ENCODE results near the gene PTH.
A peak's percentile ranks its signal among the peaks of the same experiment; 100 is the strongest.

Gene PTH

DNA sequence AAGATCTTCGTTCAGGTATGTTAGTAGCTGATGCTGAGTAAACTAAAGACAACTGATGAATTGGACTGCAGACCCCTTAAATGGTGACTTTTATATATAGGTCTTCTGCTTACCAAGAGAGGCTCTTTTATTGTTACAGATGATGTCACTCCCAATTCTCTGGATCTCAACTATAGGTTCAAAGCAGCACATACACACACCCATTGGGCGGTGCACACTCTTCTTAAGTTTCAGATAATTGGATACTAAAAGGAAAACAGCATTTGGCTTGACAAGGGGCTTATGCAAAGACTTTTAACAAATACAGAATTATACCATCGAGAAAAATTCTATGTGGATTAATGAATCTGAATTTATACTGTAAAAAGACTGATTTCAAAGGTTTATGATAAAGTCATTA is at the start of gene PTH:
TSS of gene PTH (minus strand) at position 69 of the 400 bp plus-strand sequence. CDS start 3,142 bp downstream, outside the sequence.
- DNase-seq (ENCODE audit: low spot score) = no peak

DNA sequence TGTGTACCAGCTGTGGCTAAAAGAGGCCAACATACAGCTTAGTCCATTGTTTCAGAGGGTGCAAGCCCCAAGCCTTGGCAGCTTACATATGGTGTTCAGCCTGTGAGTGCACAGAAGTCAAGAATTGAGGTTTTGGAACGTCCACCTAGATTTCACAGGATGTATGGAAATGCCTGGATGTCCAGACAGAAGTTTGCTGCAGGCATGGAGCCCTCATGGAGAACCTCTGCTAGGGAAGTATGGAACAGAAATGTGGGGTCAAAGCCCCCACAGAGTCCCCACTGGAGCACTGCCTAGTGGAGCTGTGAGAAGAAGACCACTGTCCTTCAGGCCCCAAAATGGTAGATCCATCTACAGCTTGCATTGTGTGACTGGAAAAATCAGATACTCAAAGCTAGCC is 42.2 kb upstream of the PTH start:
- DNase-seq (ENCODE audit: low spot score) = no peak

DNA sequence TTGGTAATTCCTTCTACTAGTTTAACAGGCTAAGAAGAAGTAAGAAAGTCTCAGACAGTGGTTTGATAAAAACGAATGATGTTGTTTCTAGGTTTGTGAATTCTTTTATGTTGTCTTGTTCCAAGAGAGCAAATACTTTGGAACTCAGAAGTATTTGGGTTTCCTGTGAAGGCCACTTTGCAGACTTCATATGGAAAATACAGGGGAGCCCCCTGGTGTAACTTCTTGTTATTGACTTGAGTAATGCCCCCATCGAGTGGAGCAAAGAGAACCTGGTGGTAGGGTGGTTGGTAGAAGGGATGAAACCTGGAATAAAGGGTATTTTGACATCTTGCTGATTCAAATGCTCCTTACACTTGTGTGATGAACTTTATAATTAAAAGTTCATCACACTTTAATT is 40.0 kb upstream of the PTH start:
- DNase-seq (ENCODE audit: low spot score) = peak; percentile 18

DNA sequence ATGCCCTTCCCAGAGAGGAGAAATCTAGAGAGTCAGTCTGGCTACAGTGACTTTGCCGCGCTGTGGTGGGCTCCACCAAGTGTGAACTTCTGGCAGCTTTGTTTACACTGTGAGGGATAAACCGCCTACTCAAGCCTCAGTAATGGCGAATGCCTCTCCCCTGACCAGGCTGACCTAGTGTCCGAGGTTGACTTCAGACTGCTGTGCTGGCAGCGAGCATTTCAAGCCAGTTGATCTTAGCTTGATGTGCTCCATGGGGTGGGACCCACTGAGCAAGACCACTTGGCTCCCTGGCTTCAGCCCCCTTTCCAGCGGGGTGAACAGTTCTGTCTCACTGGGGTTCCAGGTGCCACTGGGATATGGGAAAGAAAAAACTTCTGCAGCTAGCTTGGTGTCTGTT is 38.6 kb upstream of the PTH start:
- DNase-seq (ENCODE audit: low spot score) = no peak

DNA sequence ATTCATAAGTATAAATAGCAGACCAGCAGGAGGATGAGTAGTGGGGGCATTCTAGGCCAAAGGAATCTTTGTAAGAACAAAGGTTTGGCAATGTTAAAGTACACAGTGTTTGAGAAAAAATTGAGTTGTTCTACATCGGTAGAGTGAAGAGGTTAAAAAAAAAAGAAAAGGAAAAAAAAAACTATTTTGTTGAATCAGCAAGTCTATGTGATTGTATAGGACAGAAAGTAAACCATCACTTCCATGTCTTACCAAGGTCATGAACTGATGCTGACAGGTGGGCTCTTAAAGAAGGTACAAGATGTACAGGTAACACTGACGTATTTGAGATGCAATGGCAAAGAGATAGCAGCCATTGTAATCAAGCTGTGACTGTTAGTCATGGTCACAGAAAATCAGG is 29.5 kb upstream of the PTH start:
- DNase-seq (ENCODE audit: low spot score) = no peak

DNA sequence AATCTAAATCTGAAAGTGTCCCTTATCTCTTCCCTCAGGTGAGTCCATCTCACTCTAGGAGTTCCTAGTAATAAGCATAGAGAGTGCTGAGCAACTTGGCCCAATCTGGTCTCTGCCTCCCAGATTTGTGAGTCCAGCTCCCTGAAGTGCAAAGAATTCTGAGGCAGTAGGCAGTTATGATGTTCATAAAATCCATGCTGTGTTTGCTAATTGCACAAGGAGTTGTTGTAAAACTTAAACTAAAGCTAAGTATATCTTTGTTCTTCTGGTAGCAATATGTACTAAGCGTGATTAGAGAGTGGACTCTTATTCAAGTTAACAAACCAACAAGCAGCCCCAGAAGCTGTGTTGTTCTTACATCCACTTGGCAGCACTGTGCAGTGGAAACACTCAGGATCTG is 7.6 kb upstream of the PTH start:
- no peak for DNase-seq (ENCODE audit: low spot score)

DNA sequence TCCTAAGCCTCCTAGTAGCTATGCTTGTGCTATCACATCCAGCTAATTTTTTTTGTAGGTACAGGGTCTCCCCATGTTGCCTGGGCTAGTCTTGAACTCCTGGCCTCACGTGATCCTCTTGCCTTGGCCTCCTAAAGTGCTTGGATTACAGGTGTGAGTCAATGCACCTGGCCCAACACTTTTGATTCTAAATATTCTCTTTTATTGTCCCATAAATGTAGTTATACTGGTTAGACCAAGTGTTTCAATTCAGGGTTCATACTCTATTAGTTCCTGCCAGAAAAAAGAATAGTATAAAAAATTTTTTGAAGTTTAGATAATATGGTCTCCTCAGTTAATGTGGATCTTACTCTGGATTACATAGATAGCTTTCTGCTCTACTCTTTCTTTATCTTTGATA is 6.7 kb upstream of the PTH start:
- DNase-seq (ENCODE audit: low spot score) = no peak

DNA sequence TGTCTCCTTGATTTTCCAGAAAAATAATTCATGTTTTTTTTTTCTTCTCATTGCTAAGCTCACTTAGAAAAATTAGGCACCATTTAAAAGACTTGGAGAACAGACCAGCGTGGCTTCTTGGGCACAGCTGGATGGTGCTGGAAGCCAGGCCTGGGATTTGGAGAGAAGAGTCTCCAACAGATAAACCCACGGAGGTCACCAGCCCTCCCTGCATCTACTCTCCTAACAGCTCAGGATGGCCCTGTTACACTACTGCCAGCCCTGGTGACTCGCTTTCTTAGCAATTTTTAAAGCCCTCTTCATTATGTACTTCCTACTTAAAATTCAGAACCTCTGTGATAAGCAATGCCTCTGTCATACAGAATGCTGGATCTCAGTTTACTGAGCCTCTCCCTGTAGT is 1.7 kb downstream of the PTH start:
- no peak for DNase-seq (ENCODE audit: low spot score)

DNA sequence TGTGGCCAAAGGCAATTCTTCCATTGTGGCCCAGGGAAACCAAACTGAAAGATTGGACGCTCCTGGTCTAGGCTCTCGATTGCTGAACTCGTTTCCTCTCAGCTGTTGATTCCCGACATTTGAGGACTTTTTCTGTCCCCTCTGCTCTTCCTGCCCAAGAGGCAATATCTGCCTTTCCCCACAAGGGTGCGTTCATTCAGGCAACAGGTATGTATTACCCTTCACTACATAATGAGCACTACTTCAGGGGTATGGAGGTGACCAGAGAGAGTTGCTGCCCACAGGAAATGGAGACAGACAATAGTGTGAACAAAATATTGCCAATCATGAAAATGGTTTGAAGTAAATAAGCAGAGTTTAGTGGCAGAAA is 8.2 kb downstream of the PTH start:
- DNase-seq (ENCODE audit: low spot score) = peak; percentile 50

DNA sequence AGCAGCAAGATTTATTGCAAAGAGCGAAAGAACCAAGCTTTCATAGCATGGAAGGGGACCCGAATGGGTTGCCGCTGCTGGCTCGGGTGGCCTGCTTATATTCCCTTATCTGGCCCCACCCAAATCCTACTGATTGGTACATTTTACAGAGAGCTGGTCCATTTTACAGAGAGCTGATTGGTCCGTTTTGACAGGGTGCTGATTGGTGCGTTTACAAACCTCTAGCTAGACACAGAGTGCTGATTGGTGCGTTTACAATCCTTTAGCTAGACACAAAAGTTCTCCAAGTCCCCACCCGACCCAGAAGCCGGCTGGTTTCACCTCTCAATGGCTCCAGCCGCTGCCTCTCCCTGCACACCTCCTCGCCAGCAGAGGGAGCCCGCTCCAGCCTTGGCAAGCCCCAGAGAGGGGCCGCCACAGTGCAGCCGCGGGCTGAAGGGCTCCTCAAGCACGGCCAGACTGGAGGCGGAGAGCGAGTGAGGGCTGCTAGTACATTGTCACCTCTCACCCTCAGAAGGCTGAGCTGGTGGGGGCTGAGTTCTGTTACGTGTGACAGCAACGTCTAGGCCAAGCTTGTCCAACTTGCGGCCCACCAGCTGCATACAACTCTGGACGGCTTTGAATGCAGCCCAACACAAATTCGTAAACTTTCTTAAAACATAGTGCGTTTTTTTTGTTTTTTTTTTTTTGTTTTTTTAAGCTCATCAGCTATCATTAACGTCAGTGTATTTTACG is 8.7 kb downstream of the PTH start:
- DNase-seq (ENCODE audit: low spot score) = peak; percentile 19

DNA sequence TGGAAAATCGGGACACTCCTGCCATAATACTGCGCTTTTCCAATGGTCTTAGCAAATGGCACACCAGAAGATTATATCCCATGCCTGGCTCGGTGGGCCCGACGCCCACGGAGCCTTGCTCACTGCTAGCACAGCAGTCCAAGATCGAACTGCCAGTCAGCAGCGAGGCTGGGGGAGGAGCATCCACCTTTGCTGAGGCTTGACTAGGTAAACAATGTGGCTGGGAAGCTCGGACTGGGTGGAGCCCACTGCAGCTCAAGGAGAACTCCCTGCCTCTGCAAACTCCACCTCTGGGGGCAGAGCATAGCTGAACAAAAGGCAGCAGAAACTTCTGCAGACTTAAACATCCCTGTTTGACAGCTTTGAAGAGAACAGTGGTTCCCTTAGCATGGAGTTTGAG is 15.6 kb downstream of the PTH start:
- no peak for DNase-seq (ENCODE audit: low spot score)

DNA sequence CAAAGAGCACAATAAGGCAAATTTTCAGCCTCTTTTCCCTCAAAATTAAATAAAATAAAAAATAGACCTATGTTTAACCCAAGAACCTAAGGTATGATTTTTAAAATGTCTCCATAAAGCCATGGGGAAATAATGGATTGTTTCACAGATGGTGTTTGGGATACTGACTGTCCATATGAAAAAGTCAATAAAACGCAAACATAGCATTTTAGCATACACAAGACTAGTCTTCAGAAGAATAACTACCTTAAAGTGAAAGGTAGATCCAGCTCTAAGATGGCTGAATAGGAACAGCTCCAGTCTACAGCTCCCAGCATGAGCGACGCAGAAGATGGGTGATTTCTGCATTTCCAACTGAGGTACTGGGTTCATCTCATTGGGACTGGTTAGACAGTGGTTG is 16.1 kb downstream of the PTH start:
- no peak for DNase-seq (ENCODE audit: low spot score)

DNA sequence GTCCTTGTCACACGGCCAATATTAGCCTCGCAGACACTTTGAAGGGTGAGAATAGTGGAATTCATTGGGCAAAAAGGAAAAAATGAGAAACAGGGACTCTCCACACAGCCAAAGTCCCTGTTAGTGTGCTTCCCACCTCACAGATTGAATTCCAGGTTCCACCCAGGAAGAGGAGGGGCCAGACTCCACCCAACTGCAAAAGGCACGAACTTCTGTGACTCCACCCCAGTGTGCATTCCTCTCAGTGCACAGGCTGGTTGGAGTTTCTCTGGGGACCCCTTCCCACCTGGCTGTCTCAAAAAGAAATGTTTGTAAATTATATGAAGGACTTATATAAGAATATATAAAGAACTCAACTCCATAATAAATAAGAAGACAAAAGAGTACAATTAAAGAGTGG is 20.7 kb downstream of the PTH start:
- DNase-seq (ENCODE audit: low spot score) = no peak

DNA sequence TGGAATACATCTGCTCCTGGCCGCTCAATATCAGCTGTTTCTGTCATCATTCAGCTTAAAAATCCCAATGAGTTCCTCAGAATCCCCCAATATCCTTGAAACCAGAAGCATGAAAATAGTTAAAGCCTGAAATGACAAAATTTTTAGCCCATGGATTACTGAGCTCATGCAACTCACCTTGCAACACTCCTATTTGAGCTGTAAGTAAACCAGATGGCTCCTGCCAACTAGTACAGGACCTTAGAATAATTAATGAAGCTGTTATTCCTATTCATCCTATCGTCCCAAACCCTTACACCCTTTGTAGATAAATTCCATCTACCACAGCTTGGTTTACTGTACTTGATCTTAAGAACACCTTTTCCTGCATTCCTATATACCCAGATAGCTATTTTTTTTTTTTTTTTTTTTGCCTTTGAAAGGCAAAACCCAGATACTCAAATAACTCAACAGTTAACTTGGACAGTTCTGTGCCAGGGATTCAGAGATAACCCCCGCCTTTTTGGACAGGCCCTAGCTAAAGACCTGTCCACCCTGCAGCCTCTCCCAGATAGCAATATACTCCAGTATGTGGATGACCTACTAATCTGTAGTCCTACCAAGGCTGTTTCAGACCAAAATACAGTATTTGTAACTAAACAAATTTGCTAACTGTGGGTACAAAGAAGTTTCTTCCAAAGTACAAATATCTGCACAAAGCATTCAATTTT is 22.6 kb downstream of the PTH start:
- no peak for DNase-seq (ENCODE audit: low spot score)

DNA sequence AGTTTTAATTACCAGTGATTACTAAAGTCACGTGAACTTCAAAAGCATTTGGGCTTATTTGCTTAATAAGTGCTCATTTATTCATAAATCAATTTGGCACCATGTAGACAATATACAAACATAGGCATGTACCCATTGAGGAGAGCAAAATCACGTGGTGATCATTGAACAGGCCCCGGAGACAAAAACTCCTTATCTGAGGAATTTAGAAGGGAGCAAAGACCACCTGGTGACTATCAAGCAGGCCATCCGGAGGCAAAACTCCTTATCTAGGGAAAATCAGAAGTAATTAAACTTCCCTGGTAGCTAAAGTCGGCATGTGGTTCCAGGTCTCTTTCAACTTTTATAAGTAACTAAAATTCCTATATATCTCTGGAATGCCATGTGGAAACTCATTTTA is 27.0 kb downstream of the PTH start:
- no peak for DNase-seq (ENCODE audit: low spot score)

DNA sequence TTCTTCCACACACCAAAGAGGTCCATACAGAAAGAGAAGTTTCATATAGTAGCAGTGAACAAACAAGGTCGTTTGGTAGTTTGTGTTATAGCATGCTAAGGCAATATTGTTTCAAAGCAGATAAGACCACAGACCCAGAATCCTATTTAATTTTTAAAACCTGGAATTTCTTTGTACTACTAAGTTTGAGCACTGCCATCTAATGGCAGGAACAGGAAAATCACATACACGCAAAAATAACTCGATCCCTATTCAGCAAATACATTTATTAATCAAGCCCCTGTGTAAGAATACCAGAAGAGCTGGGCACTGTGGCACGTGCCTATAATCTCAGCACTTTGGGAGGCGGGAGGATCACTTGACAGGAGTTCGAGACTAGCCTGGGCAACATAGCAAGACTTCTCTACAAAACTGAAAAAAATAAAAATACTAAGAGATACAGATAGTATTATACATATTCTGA is 29.9 kb downstream of the PTH start:
- peak; percentile 21 for DNase-seq (ENCODE audit: low spot score)

DNA sequence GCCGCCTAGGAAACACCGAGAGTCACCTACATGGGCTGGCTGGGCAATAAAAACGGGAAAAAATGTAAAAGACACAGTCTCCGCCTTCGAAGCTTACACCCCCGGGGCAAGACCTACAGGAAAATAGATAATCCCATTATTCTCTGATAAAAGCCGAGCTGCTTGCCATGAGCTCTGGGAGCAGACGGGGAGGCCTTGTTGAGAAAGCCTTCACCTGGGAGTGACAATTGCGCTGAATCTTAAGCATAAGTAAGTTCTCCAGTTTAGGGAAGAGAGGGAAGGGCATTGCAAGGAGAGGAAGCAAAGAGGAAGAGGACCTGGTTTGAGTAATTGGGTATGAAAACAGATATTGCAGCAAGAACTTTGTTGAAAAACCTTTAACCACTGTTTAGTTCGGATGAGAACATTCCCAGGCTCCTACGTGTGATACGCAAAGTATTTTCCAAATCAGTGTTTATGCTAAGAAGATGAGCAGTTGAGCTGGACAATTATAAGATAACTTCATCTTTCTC is 32.0 kb downstream of the PTH start:
- no peak for DNase-seq (ENCODE audit: low spot score)

DNA sequence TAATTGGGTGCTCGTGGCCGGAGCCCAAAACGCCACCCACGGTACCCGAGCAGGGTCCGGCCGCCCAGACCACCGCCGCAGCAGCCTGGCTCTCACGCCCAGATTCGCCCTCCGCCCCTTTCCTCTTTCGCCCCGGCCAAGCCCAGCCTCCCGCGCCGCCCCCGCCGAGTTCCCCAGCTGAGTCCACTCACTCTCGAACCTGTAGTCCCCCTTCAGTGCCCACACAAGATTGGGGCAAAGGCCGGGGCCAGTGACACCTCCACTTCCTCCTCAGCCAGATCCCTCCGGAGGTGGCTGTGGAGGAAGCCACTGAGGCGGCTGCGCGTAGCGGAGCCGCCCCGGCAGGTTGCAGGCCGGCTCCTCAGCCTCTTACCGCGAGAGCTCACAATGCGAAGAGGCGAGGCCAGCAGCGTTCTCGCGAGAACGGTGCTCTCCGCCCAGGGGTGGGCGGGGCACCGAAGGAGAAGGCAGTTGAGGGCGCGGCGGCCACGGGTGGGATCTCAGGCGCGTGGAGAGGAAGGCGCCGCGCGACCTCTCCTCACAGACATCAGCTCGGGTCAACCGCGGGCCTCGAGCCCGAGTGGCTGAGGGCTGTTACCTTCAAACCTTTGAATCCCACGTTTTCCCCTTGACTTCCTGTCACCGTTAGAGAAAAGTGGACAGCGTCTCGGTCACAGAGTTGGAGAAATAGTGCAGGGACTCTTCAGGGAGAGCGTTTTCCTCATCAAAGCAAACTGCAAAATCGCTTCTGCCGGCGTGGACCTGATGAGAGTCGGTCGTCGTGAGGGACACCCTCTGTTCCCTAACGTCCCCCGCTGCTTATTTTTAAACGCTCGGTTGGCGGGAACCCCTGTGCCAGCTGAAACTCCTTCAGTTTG is 32.7 kb downstream of the PTH start, which contains the start of gene BTBD10:
TSS of gene BTBD10 (minus strand) at position 322 of the 878 bp plus-strand sequence. CDS start 18,098 bp downstream, outside the sequence.
- peak; percentile 93 for DNase-seq (ENCODE audit: low spot score)

DNA sequence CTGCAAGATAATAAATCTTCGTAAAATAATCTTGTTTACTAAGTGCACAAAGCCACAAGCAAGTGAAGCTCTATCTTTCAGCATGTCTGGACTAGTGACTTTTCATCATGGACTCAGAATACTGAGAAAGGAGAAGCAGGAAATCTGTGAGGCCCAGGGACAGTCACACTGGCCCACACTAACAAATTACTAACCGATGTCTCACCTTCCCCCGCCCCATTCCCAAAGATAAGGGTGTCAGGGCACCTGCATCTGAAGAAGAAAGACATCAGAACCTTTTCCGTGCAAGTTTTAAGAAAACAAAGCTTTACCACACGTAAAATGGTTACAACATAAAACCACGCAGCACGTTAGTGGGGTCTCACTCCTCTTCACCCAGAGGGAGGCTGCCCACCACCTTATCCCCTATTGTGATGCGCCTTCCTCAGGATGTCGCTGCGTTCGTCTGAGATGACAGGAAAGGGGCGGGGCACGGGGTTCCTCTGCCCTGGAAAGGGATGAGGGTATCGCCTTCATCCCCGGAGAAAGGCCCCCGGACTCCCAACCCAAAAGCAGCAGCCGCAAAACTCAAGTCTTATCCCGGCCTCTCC is 33.4 kb downstream of the PTH start:
- DNase-seq (ENCODE audit: low spot score) = peak; percentile 61

DNA sequence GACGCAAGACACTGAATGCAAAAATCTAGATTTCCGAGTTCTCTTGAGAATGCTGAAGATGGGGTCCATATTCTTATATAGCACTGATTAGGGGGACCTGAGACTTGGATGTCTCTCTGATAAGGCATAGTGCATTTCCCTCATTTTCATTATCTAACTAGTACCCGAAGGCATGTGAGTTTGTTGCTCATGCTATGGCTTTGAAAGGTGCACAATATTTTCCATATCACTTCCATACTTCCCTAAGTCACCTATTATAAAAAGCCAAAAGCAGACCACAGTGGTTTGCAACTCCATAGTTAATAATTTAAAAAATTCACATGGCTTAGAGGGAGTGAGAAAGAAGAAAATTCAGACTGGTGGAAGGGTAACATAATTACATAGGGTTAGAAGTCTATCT is 34.5 kb downstream of the PTH start:
- DNase-seq (ENCODE audit: low spot score) = no peak

DNA sequence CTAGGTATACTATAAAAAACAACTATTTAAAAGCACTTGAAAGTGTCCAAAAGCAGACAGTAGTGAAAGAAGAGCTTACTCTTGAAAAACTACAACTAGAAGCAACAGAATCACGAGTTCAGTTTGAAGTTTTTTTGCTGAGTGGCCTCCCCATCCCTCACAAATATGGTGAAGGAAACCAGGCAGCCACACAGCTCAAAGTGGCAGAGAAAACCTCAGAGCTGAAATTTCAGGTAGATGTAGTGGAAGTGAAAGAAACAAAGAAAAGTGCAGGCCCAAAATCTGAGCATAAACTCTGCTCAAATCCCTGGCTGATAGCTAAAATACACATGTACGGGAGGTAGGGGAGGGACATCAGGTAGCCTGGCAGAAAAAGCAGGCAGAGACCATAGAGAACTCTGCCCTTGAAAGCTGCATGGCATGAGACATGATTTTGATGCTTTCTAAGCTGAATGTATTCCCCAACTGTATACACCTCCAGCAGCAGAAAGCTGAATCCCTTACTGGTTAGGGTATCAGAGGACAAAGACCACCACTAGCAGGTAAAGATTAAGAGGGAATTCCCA is 44.9 kb downstream of the PTH start:
- no peak for DNase-seq (ENCODE audit: low spot score)

DNA sequence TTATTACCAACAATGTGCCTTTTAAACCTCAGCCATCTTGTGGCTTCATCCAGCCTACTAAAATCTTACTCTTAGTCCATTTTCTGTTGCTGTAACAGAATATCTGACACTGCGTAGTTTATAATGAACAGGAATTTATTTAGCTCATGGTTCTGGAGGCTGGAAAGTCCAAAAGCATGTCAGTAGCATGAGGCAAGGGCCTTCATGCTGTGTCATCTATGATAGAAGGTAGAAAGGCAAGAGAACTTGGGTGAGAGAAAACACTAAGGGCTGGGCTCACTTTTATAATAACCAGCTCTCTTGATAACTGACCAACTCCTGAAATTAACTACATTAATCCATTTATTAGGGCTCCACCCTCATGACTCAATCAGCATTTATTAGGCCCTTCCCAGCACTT is 46.3 kb downstream of the PTH start:
- no peak for DNase-seq (ENCODE audit: low spot score)
